ENCODE results near the gene AOPEP.

Gene AOPEP

DNA sequence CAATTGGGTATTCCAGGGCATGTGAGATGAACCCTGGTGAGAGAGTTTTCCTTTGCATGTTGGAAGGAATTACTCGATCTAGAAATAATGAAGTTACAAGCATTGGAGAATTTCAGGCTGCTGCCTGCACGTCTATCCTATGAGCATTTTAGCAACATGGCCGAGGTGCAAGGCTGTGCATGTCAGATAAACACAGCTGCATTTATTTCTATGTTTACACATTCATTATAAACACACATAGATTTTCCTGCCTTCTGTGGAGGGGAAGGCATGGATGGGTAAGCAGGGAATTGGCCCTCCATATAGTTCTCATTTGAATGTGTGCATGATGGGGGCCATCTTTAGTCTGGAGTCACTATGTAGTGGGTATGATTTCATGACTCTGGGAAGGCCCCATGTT lies 42.3 kb downstream of the AOPEP start:
- TF ChIP-seq TAF1 (IDR thresholded peaks at IDR 0.05; ENCODE audit: low read depth) (no peak), RAD21 (IDR thresholded peaks at IDR 0.05; ENCODE audit: low read depth) (no peak), NFIC (IDR thresholded peaks at IDR 0.05) (no peak), EP300 (IDR thresholded peaks at IDR 0.05; ENCODE audit: borderline replicate concordance) (no peak), TEAD4 (IDR thresholded peaks at IDR 0.05) (no peak), CREB1 (IDR thresholded peaks at IDR 0.05; ENCODE audit: low read depth) (no peak), TCF12 (IDR thresholded peaks at IDR 0.05; ENCODE audit: low read depth) (no peak), EGR1 (IDR thresholded peaks at IDR 0.05) (no peak), CEBPB (IDR thresholded peaks at IDR 0.05) (no peak), REST (IDR thresholded peaks at IDR 0.05; ENCODE audit: low read depth) (no peak), USF1 (IDR thresholded peaks at IDR 0.05) (no peak)

DNA sequence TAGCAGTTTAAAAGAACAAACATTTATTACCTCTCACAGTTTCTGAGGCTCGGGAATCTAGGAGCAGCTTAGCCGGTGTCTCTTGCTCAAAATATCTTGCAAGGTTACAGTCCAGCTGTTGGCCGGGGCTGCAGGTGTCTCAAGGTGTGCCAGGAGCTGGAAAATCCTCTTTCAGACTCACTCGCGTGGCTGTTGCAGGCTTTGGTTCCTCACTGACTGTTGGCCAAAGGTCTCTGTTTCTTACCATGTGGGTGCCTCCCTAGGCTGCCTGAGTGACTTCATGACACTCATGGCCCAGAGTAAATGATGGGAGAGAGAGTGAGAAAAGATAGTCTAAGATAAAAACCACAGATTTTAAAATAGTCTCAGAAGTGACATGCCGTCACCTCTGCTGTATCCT lies 43.8 kb downstream of the AOPEP start:
- TF ChIP-seq CEBPB (IDR thresholded peaks at IDR 0.05), result no peak
- TF ChIP-seq TCF12 (IDR thresholded peaks at IDR 0.05; ENCODE audit: low read depth), result no peak
- no peak for TF ChIP-seq EP300 (IDR thresholded peaks at IDR 0.05; ENCODE audit: borderline replicate concordance)
- TF ChIP-seq YY1 (IDR thresholded peaks at IDR 0.05; ENCODE audit: low read depth), result no peak
- no peak for TF ChIP-seq EGR1 (IDR thresholded peaks at IDR 0.05)
- no peak for TF ChIP-seq ZBTB7A (IDR thresholded peaks at IDR 0.05; ENCODE audit: low read depth)
- no peak for TF ChIP-seq MAX (IDR thresholded peaks at IDR 0.05)
- no peak for TF ChIP-seq REST (IDR thresholded peaks at IDR 0.05; ENCODE audit: low read depth)
- TF ChIP-seq NFIC (IDR thresholded peaks at IDR 0.05), result no peak
- TF ChIP-seq TEAD4 (IDR thresholded peaks at IDR 0.05), result no peak
- no peak for TF ChIP-seq TAF1 (IDR thresholded peaks at IDR 0.05; ENCODE audit: low read depth)
- TF ChIP-seq USF1 (IDR thresholded peaks at IDR 0.05), result no peak
- no peak for TF ChIP-seq RAD21 (IDR thresholded peaks at IDR 0.05; ENCODE audit: low read depth)

- TF ChIP-seq CEBPB (IDR thresholded peaks at IDR 0.05) (no peak), TEAD4 (IDR thresholded peaks at IDR 0.05) (no peak), YY1 (IDR thresholded peaks at IDR 0.05; ENCODE audit: low read depth) (no peak), CREB1 (IDR thresholded peaks at IDR 0.05; ENCODE audit: low read depth) (no peak), MAX (IDR thresholded peaks at IDR 0.05) (no peak), TCF12 (IDR thresholded peaks at IDR 0.05; ENCODE audit: low read depth) (no peak), NFIC (IDR thresholded peaks at IDR 0.05) (no peak), RAD21 (IDR thresholded peaks at IDR 0.05; ENCODE audit: low read depth) (no peak), USF1 (IDR thresholded peaks at IDR 0.05) (no peak), REST (IDR thresholded peaks at IDR 0.05; ENCODE audit: low read depth) (no peak), ZBTB7A (IDR thresholded peaks at IDR 0.05; ENCODE audit: low read depth) (no peak), FOXM1 (IDR thresholded peaks at IDR 0.05; ENCODE audit: borderline replicate concordance, low read depth) (no peak), TAF1 (IDR thresholded peaks at IDR 0.05; ENCODE audit: low read depth) (no peak), EP300 (IDR thresholded peaks at IDR 0.05; ENCODE audit: borderline replicate concordance) (no peak), EGR1 (IDR thresholded peaks at IDR 0.05) (no peak)
Measured at GRCh38 chr9:94771096-94771495, 44.6 kb downstream of the AOPEP start.

GRCh38 chr9:94772144-94772543 lies 45.6 kb downstream of the AOPEP start:
- no peak for TF ChIP-seq CEBPB (IDR thresholded peaks at IDR 0.05)
- no peak for TF ChIP-seq CREB1 (IDR thresholded peaks at IDR 0.05; ENCODE audit: low read depth)
- TF ChIP-seq MAX (IDR thresholded peaks at IDR 0.05), result no peak
- no peak for TF ChIP-seq YY1 (IDR thresholded peaks at IDR 0.05; ENCODE audit: low read depth)
- no peak for TF ChIP-seq EGR1 (IDR thresholded peaks at IDR 0.05)
- no peak for TF ChIP-seq TCF12 (IDR thresholded peaks at IDR 0.05; ENCODE audit: low read depth)
- TF ChIP-seq TAF1 (IDR thresholded peaks at IDR 0.05; ENCODE audit: low read depth), result no peak
- no peak for TF ChIP-seq USF1 (IDR thresholded peaks at IDR 0.05)
- no peak for TF ChIP-seq TEAD4 (IDR thresholded peaks at IDR 0.05)
- no peak for TF ChIP-seq RAD21 (IDR thresholded peaks at IDR 0.05; ENCODE audit: low read depth)
- TF ChIP-seq NFIC (IDR thresholded peaks at IDR 0.05), result no peak
- TF ChIP-seq FOXM1 (IDR thresholded peaks at IDR 0.05; ENCODE audit: borderline replicate concordance, low read depth), result no peak
- TF ChIP-seq REST (IDR thresholded peaks at IDR 0.05; ENCODE audit: low read depth), result no peak
